ENCODE results near the gene PTPRC. TPM values are rescaled to one million over a fixed set of nuclear protein-coding genes. Genes with fewer than 3 reads are reported as not detected.

PTPRC gene
- total RNA-seq, 1 donor from 2014 or later, result 29.8 TPM

Other genes starting within 250 kb of the PTPRC start
- gene ATP6V1G3, start 98.4 kb upstream of the PTPRC start, total RNA-seq, result not detected